HG03521 (cell line): ENCODE data around the gene IDH2.

Source experiments
- ATAC-seq: cut with Tn5 transposase; IDR thresholded peaks from one replicate; pipeline ENCODE4 v1.9.1; 2021; ENCODE audit warnings: mild to moderate bottlenecking, moderate library complexity; ENCODE audit not compliant: unreplicated experiment

Gene IDH2

GRCh38 chr15:90064911-90065681, 37.2 kb downstream of the IDH2 start:
- no peak for ATAC-seq

DNA sequence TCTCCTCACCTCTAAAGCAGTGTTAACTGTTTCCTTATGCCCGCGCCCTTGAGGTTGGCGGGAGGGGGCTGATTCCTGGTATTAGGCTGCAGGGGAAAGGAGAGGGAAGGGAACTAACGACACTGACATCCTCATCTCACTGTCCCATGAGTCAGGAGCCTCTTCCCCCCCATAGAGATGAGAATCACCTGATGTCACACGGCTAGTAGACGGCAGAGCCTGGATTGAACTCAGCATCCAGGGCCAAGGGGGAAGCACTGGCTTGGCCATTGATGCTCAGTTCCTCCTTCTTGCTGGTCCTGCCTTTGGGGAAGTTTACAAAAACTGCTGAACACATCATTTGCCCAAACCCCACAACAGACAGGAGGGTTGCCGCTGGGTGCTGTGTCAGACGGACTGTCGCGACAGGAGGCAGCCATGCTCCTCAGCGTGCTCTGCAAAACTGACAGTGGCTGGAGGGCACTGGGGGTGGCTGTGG, 38.5 kb downstream of the IDH2 start:
- ATAC-seq: no peak

DNA sequence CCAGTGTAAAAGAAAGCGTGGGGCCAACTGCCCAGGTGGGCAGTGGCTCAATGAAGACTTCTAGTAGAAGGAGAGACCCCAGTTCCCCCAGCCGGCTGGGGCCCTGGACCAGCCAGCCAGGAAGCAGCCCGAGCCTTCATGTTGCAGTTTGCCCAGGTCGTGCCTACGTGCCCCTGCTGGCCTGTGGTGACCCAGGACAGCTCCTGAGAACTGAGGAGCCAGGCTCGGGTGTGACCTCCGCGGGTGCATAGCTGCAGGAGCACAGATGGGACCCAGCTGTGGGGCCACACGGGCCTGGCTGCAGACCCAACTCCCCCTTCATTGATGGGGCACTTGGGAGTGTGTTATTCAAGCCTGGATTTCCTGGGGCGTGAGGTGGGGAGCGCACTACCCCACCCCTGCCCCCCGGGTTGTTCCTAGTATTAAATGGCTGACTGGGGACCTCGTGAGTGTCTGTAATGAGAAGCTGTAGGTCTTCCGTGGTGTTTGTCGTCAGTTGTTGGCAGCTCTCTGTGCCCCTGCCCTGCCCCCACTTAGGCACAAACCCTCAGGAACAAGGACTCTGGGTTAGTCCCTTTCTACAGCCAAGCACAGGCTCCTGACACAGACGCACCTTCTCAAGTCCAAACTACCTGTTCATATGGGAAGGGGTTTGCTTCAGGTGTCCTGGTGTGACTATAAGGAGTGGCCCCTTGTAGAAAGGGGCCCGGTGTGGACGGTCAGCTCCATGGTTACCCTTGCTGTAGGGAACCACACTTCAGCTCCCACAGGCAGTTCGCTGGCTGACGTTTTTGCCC, 39.1 kb downstream of the IDH2 start:
- ATAC-seq: no peak

DNA sequence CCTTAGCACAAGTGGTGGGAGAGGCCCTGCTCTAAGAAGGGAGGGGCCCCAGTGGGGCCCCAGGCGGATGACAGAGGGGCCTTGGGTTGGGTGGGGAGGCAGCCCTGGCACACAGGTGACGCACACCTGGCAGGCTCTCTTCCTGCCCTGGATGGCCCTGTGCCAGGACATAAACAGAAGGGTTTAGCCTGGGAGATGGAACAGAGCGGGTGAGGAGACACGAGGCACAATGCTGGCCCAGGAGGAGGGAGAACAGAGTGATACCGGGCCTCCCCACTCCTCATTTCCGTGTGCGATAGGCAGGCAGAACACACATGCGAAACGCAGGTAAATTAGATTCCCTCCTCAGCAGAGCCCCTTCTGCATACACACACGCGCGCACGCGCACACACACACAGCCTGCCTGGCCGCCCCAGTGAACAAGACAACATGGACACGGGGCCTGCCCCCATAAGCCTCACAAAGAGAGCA, 39.8 kb downstream of the IDH2 start:
- no peak for ATAC-seq

- no peak for ATAC-seq
These were observed 40.2 kb downstream of the IDH2 start for GRCh38 chr15:90062023-90062442.

GRCh38 chr15:90060797-90061196, 41.5 kb downstream of the IDH2 start:
- ATAC-seq: no peak

DNA sequence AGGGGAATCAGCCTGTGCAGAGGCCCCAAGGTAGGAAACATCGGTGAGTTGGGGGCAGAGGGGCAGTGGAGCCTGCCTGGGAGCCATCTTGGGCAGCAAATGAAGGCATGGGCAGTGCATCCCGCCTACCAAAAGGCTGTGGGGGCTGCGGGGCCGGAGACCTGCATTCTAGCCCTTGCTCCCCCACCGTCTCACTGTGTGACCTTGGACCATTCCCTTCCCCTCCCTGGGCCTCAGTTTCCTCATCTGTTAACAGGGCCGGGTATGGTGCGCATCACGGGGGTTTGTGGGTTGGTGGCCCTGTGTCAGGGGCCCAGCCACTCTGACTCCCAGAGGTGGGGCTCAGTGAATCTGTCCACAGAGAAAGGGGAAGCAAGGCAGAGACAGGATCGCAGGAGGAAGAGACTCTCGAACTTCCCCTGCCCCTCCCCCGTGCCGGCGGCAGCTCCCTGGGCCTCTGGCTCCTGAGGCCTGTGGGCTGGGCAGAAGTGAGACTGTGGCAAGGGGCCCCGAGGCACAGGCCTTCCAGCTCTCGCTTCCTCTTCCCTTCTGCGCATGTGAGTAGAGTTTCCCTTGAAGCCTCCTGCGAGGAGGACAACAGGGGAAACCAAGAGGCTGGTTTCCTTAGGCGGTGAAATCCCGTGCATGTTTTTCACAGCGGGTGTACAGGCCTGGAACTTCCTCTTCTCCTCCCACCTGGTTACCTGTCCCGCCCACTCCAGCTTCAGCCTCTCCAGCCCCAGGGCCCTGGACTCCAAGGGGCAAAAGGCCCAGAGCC, 42.9 kb downstream of the IDH2 start:
- peak; percentile 88 for ATAC-seq

- ATAC-seq: no peak
These were observed 43.5 kb downstream of the IDH2 start for GRCh38 chr15:90058775-90059174.

GRCh38 chr15:90058308-90058707, 44.0 kb downstream of the IDH2 start:
- ATAC-seq: no peak

DNA sequence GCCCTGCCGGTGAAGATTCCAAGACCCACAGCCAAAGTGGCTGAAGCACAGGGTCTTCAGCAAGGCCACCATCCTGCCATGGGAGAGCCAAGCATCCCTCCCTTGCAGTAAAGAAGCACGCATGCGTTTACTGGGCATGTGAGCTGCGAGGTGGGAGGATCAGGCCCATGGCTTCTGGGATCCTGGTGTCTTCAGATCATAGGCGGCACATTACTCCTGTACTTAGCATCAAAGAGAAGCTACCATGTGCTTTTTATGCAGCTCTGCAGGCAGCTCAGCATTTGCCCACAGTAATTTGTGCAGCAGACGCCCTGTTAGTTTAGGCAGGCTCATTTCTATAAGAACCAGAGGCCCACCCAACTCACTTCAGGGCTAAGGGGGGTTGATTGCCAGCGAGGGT, 45.7 kb downstream of the IDH2 start:
- ATAC-seq: no peak

DNA sequence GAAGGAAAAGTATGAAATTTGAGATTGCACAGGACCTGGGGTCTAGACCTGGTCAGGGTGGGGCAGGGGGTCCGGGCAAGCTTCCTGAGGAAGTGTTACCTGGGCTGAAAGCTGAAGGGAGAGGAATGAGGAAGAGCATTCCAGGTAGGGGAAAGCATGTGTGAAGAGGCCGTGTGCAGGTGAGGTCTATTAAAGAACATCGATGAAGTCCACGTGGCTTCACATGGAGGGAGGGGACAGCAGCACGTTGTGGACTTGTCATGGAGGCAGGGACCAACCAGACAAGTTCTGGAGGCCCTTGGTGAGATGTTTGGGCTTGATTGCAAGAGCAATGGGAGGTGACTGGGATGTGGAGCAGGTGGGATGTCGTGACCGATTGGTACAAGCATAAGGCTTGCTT, 47.1 kb downstream of the IDH2 start:
- ATAC-seq: no peak

- ATAC-seq: no peak
These were observed 47.6 kb downstream of the IDH2 start for GRCh38 chr15:90054618-90055097.

GRCh38 chr15:90053685-90054466, 48.4 kb downstream of the IDH2 start:
- no peak for ATAC-seq

DNA sequence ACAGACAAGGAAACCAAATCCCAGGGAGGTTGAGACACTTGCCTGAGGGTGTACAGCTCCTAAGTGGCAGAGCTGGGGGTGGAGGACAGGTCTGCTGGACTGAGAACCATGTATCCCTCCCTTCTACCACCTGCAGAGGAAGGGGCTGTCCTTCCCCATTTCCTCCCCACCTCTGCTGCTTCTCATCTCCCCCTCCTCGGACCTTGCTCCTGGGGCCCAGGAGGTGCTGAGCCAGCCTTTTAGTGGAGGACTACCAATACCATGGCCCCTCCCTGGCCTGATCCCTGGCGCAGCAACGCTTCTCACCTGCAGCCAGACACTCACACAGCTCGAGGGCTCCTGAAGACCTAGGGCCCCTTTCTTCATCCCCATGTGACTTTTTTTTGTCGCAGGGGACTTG, 50.4 kb downstream of the IDH2 start:
- no peak for ATAC-seq

DNA sequence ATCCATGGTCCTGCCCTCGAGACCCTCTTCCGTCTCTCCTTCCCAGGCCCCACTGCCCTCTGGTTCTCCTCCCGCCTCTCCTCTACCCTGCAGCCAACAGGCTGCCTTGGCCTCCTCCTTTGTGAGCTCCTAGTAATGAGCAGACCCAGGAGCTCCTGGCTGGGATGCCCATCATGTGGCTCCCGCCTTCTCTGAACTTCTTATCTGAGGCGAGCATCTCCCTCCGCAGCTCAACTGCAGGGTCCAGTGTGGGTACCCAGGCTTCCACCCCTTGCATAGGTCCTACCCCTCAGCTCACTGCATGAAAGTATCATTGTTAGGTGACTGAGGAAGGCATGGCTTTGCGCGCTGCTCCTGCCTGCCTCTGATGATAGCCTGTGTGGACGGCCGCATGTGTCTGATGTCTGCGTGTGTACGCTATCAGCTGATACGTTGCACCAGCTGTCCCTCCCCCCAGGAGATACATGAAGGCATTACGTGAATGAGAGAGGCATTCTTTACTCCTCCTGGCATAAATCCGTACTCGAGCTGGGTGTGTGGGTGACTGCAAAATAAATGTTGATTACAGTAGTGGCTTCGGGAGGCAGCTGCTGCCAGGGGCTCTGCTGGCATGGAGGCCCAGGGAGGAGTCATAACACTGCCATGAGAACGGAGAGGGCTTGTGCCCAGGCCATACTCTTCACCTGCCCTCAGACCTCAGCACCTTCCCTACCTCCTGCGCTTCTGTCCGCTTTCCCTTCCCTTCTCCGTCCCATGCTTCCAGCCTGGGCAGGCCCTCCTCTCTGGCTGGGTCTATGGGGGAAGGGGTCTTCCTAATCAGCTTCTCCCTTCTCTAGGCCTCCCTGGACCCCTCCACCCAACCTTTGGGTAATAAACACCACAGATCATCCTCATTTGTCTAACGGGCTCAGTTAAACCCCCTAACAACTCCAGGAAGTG, 52.3 kb downstream of the IDH2 start:
- no peak for ATAC-seq

- ATAC-seq: no peak
These were observed 53.2 kb downstream of the IDH2 start for GRCh38 chr15:90049030-90049429.

- no peak for ATAC-seq
These were observed 54.2 kb downstream of the IDH2 start for GRCh38 chr15:90047956-90048575.

DNA sequence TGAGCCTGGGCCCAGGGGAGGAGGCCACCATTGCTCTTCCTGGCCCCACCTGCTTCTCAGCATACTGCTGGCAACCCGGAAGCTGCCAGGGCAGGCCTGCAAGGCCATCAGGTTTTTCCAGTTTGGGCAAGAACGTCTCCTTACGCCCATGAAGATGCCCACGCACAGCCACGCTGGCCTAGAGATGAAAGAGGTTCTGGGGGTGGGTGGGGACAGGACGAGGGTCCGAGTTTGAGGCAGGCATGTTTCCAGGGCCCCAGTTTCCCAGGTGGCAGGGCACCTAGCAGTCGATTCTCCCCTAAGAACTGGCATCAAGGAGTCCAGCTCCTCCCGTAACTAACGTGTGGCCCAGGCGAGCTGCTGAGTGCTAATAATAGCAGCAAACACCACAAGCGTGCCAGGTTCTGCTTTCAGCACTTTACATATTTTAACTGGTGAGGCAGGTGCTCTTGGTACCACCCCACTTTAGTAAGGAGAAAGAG, 55.3 kb downstream of the IDH2 start:
- ATAC-seq: peak; percentile 42

GRCh38 chr15:90046289-90046688, 56.0 kb downstream of the IDH2 start:
- ATAC-seq: no peak
